GM18505 (cell line): ENCODE results near the gene ONECUT1.
A peak's percentile ranks its signal among the peaks of the same experiment; 100 is the strongest.

ENCODE experiments used
- ATAC-seq: cut with Tn5 transposase; IDR thresholded peaks from one replicate; pipeline ENCODE4 v1.9.1; 2021; ENCODE audit not compliant: unreplicated experiment
- POLR2A ChIP-seq: IDR thresholded peaks from 4 replicates; pipeline ENCODE4 v1.6.1; 2011; ENCODE audit warnings: borderline replicate concordance; ENCODE audit not compliant: insufficient read depth, insufficient read length; ENCODE audit errors: extremely low read depth

ONECUT1 gene

DNA sequence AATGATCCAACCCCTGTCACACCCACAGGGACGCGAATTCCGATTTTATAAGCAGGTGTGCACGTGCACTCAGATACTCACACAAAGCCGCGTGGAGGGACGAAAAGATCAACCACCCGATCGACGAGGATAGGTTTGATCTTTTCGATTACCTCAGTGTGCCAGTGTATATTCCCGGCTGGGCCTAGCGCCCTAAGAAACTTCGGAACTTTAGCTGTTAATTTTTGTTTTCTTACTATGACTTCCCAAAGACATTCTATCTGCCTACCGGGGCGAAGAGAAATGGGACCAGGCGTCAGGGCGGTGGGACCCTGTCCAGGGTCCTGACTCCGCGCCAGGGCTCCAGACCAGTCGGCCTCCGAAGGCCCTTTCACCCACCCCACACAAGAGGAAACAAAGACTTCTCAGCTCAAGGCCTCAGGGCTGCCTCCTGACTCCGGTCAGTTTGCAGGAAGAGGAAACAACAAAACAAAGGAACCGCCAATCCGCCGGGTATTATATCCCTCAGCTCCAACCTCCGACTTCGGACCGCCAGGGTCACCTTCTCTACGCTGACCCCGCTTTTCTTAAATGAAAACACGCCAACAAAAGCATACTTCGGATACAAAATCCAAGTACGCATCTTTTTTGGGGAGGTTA, 6.8 kb downstream of the ONECUT1 start:
- ATAC-seq = no peak
- TF ChIP-seq POLR2A = no peak

GRCh38 chr15:52782514-52782913, 7.6 kb downstream of the ONECUT1 start:
- no peak for TF ChIP-seq POLR2A
- no peak for ATAC-seq

GRCh38 chr15:52780172-52780980, 9.8 kb downstream of the ONECUT1 start:
- peak; percentile 58 for ATAC-seq
- no peak for TF ChIP-seq POLR2A

GRCh38 chr15:52778457-52778856, 11.7 kb downstream of the ONECUT1 start:
- no peak for ATAC-seq
- no peak for TF ChIP-seq POLR2A

- no peak for ATAC-seq
Observed at GRCh38 chr15:52772766-52773165, 17.4 kb downstream of the ONECUT1 start.

DNA sequence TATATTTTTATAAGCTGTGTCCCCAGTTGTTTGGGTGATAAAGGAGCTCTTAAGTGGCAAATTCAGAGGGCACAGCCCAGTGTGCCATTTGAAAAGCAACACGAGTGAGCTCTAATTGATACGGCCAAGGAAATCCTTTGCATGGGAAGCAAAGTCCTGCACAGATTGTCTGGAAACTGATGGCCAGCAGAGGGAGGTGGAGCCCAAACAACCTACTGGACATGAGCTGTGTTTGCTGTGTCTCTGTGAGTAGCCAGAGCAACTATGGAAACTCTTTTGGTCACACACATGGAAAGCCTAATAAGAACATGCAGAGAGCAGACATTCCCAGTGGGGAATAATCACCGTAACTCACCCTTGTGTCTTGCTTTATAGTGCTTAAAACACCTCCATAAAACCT, 24.4 kb downstream of the ONECUT1 start:
- no peak for TF ChIP-seq POLR2A
- no peak for ATAC-seq

More at GRCh38 chr15:52772766-52773165, 17.4 kb downstream of the ONECUT1 start:
- TF ChIP-seq POLR2A = no peak

GRCh38 chr15:52764731-52765130, 25.4 kb downstream of the ONECUT1 start:
- TF ChIP-seq POLR2A = no peak

GRCh38 chr15:52762621-52763020, 27.5 kb downstream of the ONECUT1 start:
- TF ChIP-seq POLR2A = no peak

More at GRCh38 chr15:52764731-52765130, 25.4 kb downstream of the ONECUT1 start:
- ATAC-seq = no peak

DNA sequence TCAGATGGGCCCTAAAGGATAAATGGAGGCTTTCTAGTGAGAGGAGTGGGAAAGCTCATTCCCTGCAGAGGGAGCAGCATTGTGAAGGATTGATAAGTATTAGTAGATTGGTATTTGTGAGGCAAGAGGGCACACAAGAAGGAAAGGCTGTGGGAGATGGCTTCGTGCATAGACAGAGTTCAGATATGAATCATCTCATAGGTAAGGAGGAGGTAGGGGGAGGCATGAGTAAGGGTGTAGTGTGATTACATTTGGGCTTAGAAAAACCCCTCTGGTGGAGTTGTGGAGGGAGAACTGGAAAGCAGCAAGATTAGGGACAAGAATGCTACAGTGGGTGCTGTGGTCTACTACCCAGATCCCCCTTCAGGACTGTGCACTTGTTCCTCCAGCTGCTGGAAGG, 29.6 kb downstream of the ONECUT1 start:
- TF ChIP-seq POLR2A = no peak
- no peak for ATAC-seq

More at GRCh38 chr15:52762621-52763020, 27.5 kb downstream of the ONECUT1 start:
- no peak for ATAC-seq

- TF ChIP-seq POLR2A = no peak
- ATAC-seq = no peak
Observed at GRCh38 chr15:52759969-52760368, 30.2 kb downstream of the ONECUT1 start.

DNA sequence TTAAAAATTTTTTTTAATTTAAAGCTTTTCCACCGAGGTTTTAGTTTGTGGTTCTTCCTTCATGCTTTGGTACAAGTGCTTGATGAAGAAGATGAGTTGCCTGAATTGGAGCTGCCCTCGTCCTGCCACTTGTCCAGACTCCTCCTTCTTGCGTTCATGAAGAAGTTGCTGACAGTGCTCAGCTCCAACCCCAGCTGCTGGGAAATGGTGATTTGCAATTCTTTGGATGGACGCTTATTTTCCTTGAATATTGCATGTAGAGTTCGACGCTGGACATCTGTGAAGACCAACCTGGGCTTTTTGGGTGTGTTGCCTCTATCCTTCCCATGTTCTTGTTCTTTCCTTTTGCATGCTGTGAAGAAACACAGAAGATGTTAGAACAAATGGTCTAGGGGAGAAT, 32.6 kb downstream of the ONECUT1 start:
- no peak for TF ChIP-seq POLR2A
- no peak for ATAC-seq

DNA sequence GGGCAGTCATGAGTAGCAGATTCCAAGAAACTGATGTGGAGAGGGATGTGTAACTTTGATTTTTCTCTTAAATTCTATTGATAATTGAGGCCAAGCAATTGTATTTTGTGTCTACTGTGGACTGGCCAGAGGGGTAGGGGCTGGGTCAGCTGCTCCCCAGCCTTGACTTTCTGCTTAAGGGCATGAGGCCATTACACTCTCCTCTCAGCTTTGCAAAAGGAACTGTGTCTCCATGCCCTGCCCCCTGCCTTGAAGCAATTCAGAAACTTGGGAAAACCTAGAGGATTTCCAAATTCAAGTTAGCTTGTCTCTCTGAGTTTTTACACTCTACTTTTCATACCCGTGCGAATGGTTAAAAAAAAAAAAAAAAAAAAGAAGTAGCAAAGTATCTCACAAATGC, 38.6 kb downstream of the ONECUT1 start:
- no peak for ATAC-seq
- no peak for TF ChIP-seq POLR2A

GRCh38 chr15:52749258-52749657, 40.9 kb downstream of the ONECUT1 start:
- no peak for TF ChIP-seq POLR2A
- ATAC-seq = no peak

GRCh38 chr15:52746162-52746757, 43.9 kb downstream of the ONECUT1 start:
- no peak for TF ChIP-seq POLR2A
- no peak for ATAC-seq
